Neuronal stem cell (in vitro differentiated cells): ENCODE results near the gene CDC73.

Source experiments
- DNase-seq: peaks from one replicate; pipeline ENCODE4 v3.0.0-alpha.2; 2013; ENCODE audit warnings: low spot score
- H2AFZ ChIP-seq: one replicate; pipeline ENCODE4 v1.6.1; 2013; ENCODE audit warnings: mild to moderate bottlenecking, low read length, inconsistent platforms
- H2AK5ac ChIP-seq: 2 replicates; pipeline ENCODE4 v1.6.1; 2013; ENCODE audit warnings: low read depth, mild to moderate bottlenecking, inconsistent platforms, low read length, moderate library complexity, mixed read lengths
- H2BK120ac ChIP-seq: 2 replicates; pipeline ENCODE4 v1.6.1; 2013; ENCODE audit warnings: low read depth, mild to moderate bottlenecking, inconsistent platforms, low read length, moderate library complexity, mixed read lengths
- H2BK12ac ChIP-seq: one replicate; pipeline ENCODE4 v1.6.1; 2013; ENCODE audit warnings: low read length, inconsistent platforms
- H2BK15ac ChIP-seq: 2 replicates; pipeline ENCODE4 v1.6.1; 2013; ENCODE audit warnings: mild to moderate bottlenecking, low read length, inconsistent platforms, mixed read lengths
- H2BK5ac ChIP-seq: one replicate; pipeline ENCODE4 v1.6.1; 2013; ENCODE audit warnings: inconsistent platforms, mild to moderate bottlenecking, low read length, moderate library complexity
- H3K14ac ChIP-seq: one replicate; pipeline ENCODE4 v1.6.1; 2013; ENCODE audit warnings: low read length, inconsistent platforms
- H3K18ac ChIP-seq: 2 replicates; pipeline ENCODE4 v1.6.1; 2013; ENCODE audit warnings: low read length, inconsistent platforms
- H3K23ac ChIP-seq: 2 replicates; pipeline ENCODE4 v1.6.1; 2013; ENCODE audit warnings: low read depth, mild to moderate bottlenecking, mixed read lengths, low read length, inconsistent platforms; ENCODE audit not compliant: poor library complexity
- H3K27ac ChIP-seq: replicated peaks from 3 replicates; pipeline ENCODE4 v1.5.1; 2013; ENCODE audit warnings: low read length, inconsistent platforms
- H3K27me3 ChIP-seq, 3 experiments: 2 replicates each; pipeline ENCODE4 v1.6.1; 2013; ENCODE audit warnings: low read length in 3 of 3, mild to moderate bottlenecking in 2 of 3, inconsistent platforms in 1 of 3, low read depth in 1 of 3, mixed read lengths in 1 of 3, moderate library complexity in 1 of 3; ENCODE audit not compliant: control insufficient read depth in 3 of 3, insufficient read depth in 3 of 3
- H3K36me3 ChIP-seq, 2 donors: replicated peaks in 1 of 2; 2 replicates each; pipeline ENCODE4 v1.6.1; 2013; ENCODE audit warnings: low read length in 2 of 2; ENCODE audit not compliant: control insufficient read depth in 2 of 2, insufficient read depth in 2 of 2
- H3K4ac ChIP-seq: 2 replicates; pipeline ENCODE4 v1.6.1; 2013; ENCODE audit warnings: inconsistent platforms, mild to moderate bottlenecking, low read length, moderate library complexity
- H3K4me1 ChIP-seq, 2 donors: 1 replicate in 1 of 2; 2 replicates in 1 of 2; pipeline ENCODE4 v1.6.1; 2013; ENCODE audit warnings: low read length in 2 of 2, low read depth in 1 of 2; ENCODE audit not compliant: control insufficient read depth in 2 of 2, insufficient read depth in 1 of 2
- H3K4me2 ChIP-seq: one replicate; pipeline ENCODE4 v1.6.1; 2013; ENCODE audit warnings: mild to moderate bottlenecking, low read length, inconsistent platforms; ENCODE audit not compliant: insufficient read depth, poor library complexity, severe bottlenecking
- H3K4me3 ChIP-seq, 2 donors: 2 replicates each; pipeline ENCODE4 v1.5.1; 2013; ENCODE audit warnings: low read length in 2 of 2, mild to moderate bottlenecking in 2 of 2, inconsistent platforms in 1 of 2, moderate library complexity in 1 of 2
- H3K79me1 ChIP-seq: one replicate; pipeline ENCODE4 v1.6.1; 2013; ENCODE audit warnings: low read depth, mild to moderate bottlenecking, inconsistent platforms, low read length, moderate library complexity
- H3K9ac ChIP-seq: one replicate; pipeline ENCODE4 v1.6.1; 2013; ENCODE audit warnings: mild to moderate bottlenecking, low read depth, low read length, inconsistent platforms; ENCODE audit not compliant: poor library complexity
- H3K9me3 ChIP-seq, 2 donors: replicated peaks in 1 of 2; 2 replicates each; pipeline versions ENCODE3 to v1.6.1; 2013; ENCODE audit warnings: low read length in 2 of 2, mild to moderate bottlenecking in 2 of 2, inconsistent platforms in 1 of 2, low read depth in 1 of 2, mixed read lengths in 1 of 2, moderate library complexity in 1 of 2; ENCODE audit not compliant: control insufficient read depth in 2 of 2, insufficient read depth in 1 of 2
- H4K8ac ChIP-seq: one replicate; pipeline ENCODE4 v1.6.1; 2013; ENCODE audit warnings: low read depth, mild to moderate bottlenecking, inconsistent platforms, low read length, moderate library complexity
- H4K91ac ChIP-seq: one replicate; pipeline ENCODE4 v1.6.1; 2013; ENCODE audit warnings: low read length, low read depth, mild to moderate bottlenecking, inconsistent platforms; ENCODE audit not compliant: poor library complexity
- WGBS, 2 donors: extraction: QIAGEN DNeasy Blood & Tissue Kit; methylation state at CpG; one replicate each; pipeline ENCODE4 v1.1.7; 2013; ENCODE audit warnings: missing lambda C conversion rate in 2 of 2, mixed read lengths in 1 of 2; ENCODE audit not compliant: insufficient read length in 2 of 2, insufficient replicate concordance in 1 of 2; ENCODE audit errors: extremely low coverage in 2 of 2; 5-methylcytosine and 5-hydroxymethylcytosine counted together

CDC73 gene

GRCh38 chr1:193118194-193118593 lies 3.6 kb upstream of the CDC73 start:
- Histone ChIP-seq H3K4ac (no peak overlapping the region), H3K79me1 (no peaks in the 10 kb centered on the region), H3K14ac (no peak overlapping the region), H3K4me3 (no peak overlapping the region), H4K91ac (no peak overlapping the region), H3K9me3 (no peaks in the 10 kb centered on the region), H2BK15ac (no peak overlapping the region), H3K9ac (no peak overlapping the region), H2AK5ac (no peak overlapping the region), H3K36me3 (no peaks in the 10 kb centered on the region), H3K27ac (no peak overlapping the region), H3K27me3 (peaks cover 0 to 5% (median 0%) of the 10 kb centered on the region in 3 experiments), H4K8ac (no peak overlapping the region), H2BK120ac (no peak overlapping the region), H2AFZ (no peak overlapping the region), H2BK5ac (no peak overlapping the region), H2BK12ac (no peak overlapping the region), H3K4me1 (peaks cover 0 to under 1% of the 10 kb centered on the region in 2 donors), H3K18ac (no peak overlapping the region), H3K4me2 (no peak overlapping the region), H3K23ac (no peak overlapping the region)
- no peak for DNase-seq
- WGBS, 2 donors: no CpG with 5 or more reads among the region's 3 CpGs

DNA sequence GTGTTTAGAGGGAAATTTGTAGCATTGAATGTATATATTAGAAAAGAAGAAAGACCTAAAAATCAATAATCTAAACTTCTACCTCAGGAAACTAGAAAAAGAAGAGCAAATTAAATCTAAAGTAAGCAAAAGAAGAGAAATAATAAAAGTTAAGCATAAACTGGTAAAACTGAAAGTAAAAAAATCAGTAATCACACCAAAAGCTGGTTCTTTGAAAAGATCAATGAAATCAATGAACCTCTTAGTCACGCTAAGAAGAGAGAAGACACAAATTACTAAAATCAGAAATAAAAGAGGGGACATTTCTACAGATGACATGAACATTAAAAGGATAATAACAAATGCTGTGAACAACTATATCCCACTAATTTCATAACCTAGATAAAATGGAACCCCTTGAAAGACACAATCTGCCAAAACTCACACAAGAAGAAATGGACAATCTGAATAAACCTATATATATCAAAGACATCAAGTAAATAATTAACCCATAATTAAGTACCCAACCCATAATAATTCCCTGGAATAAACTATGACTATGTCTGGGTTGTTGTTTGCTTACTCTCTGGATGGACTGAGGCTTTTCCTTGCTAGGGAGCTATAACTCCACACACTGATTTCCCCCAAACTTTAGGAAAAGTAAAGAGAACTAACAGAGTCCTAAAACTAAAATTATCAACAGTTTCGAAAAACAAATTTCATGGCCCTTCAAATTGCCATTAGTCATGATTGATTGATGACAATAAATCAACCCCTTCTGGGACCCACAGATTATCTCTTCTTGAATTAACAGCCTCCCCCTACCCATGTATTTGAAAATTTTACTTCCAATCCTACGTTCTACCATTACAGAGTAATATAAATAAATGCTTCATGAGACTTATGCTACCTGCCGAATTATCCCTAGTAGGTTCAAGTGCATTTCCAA lies 2.8 kb upstream of the CDC73 start:
- no peak overlapping the region for H3K23ac ChIP-seq

DNA sequence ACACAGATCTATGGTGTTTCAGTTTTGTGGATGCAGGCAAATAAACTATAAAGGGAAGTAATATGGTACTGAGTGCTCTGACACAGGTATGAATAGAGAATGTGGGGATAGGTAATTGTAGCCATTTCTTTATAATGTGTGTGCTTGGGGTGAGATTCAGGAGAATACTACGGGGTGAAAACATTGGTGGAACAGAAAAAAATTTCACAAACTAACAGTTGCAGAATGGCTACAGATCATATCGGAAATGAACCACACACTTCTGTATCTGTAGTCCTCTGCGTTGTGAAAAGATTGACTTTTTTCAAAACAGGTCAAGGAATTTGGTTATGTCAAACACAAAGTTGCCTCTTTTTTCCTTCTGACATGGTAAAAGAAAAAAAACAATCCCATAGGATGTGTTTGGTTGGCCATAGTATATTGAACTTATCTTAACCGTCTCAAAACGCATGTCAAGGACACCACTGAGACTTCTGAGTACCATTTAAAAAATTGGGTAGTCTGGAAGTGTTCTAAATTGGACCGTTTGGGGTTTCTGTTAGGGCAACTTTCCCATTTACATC lies 1.1 kb upstream of the CDC73 start:
- H3K9me3 ChIP-seq: no peaks in the 10 kb centered on the region
- peaks cover 0 to 1% of the 10 kb centered on the region in 2 donors for H3K4me1 ChIP-seq
- H2AK5ac ChIP-seq: no peak overlapping the region
- H3K79me1 ChIP-seq: peaks cover 2% of the 10 kb centered on the region
- DNase-seq: no peak
- H2BK12ac ChIP-seq: no peak overlapping the region
- peaks cover 0 to 5% (median 0%) of the 10 kb centered on the region in 3 experiments for H3K27me3 ChIP-seq
- no peak overlapping the region for H2BK15ac ChIP-seq
- no peak overlapping the region for H3K4ac ChIP-seq
- H3K23ac ChIP-seq: no peak overlapping the region
- WGBS, 2 donors: no CpG with 5 or more reads among the region's 6 CpGs
- no peak overlapping the region for H3K14ac ChIP-seq
- peak overlapping the region; percentile 95 for H2AFZ ChIP-seq
- H3K4me3 ChIP-seq: peak overlapping the region in 1 of 2 donors; percentile 96
- no peak overlapping the region for H2BK5ac ChIP-seq
- H2BK120ac ChIP-seq: no peak overlapping the region
- H3K36me3 ChIP-seq: peaks cover 2 to 8% of the 10 kb centered on the region in 2 donors
- H3K9ac ChIP-seq: no peak overlapping the region
- no peak overlapping the region for H3K27ac ChIP-seq
- H4K91ac ChIP-seq: no peak overlapping the region
- no peak overlapping the region for H3K18ac ChIP-seq
- H4K8ac ChIP-seq: no peak overlapping the region
- H3K4me2 ChIP-seq: no peak overlapping the region

More for the DNA sequence above, 2.8 kb upstream of the CDC73 start:
- Histone ChIP-seq H3K36me3 (no peaks in the 10 kb centered on the region), H3K27ac (no peak overlapping the region), H3K18ac (no peak overlapping the region), H3K4me1 (peaks cover 0 to 1% of the 10 kb centered on the region in 2 donors), H2BK120ac (no peak overlapping the region), H2AFZ (no peak overlapping the region), H3K79me1 (no peaks in the 10 kb centered on the region), H3K14ac (no peak overlapping the region), H3K4ac (no peak overlapping the region), H3K9me3 (no peaks in the 10 kb centered on the region), H4K8ac (no peak overlapping the region), H3K27me3 (peaks cover 0 to 5% (median 0%) of the 10 kb centered on the region in 3 experiments), H3K9ac (no peak overlapping the region), H3K4me2 (no peak overlapping the region), H2BK12ac (no peak overlapping the region), H2AK5ac (no peak overlapping the region), H2BK15ac (no peak overlapping the region), H3K4me3 (no peak overlapping the region), H2BK5ac (no peak overlapping the region), H4K91ac (no peak overlapping the region)
- no CpG with 5 or more reads among the region's 4 CpGs for WGBS, 2 donors
- DNase-seq: no peak

DNA sequence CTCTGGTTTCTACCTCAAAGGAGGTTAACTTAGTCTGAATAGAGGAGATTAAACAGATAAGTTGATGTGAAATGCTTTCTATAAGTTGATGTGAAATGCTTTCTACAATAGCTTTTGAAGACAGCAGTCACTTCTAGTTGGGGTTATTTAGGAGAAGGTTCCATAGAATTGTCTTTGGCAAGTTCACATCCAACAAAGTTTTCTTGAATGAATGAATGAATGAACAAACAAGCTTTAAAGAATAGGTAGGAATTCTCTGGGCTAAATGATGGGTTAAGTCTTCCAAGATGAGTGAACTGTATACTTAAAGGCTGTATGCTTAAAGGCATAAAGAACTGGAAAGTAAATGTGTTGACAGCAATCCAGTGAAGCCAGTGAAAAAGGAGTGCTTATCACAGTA lies 1.9 kb downstream of the CDC73 start:
- Histone ChIP-seq H3K4me3 (peak overlapping the region in 1 of 2 donors; percentile 96), H3K14ac (no peak overlapping the region), H3K79me1 (peaks cover 4% of the 10 kb centered on the region), H3K4ac (no peak overlapping the region), H3K4me1 (peaks cover 0 to 1% of the 10 kb centered on the region in 2 donors), H3K18ac (no peak overlapping the region), H2BK15ac (no peak overlapping the region), H2BK120ac (no peak overlapping the region), H2AK5ac (no peak overlapping the region), H2AFZ (no peak overlapping the region), H3K36me3 (peaks cover 4 to 39% of the 10 kb centered on the region in 2 donors), H4K8ac (no peak overlapping the region), H3K23ac (no peak overlapping the region), H3K9me3 (no peaks in the 10 kb centered on the region), H3K27me3 (peaks cover 0 to 5% (median 0%) of the 10 kb centered on the region in 3 experiments), H3K27ac (no peak overlapping the region), H2BK12ac (no peak overlapping the region), H2BK5ac (no peak overlapping the region), H3K9ac (no peak overlapping the region), H4K91ac (no peak overlapping the region), H3K4me2 (no peak overlapping the region)
- DNase-seq: no peak
